Astrocyte (in vitro differentiated cells and primary cell): Measurements from ENCODE around the gene ZFAND6.

ENCODE experiments used
- EZH2 ChIP-seq: IDR thresholded peaks from 2 replicates; pipeline ENCODE4 v1.6.1; 2012; ENCODE audit warnings: mild to moderate bottlenecking, low read length, inconsistent platforms; ENCODE audit not compliant: insufficient read depth
- TF ChIP-seq, protein P1 (sequence below): IDR thresholded peaks from 2 replicates; pipeline ENCODE4 v1.5.1; 2011; ENCODE audit warnings: low read depth, mild to moderate bottlenecking, inconsistent platforms, low read length, moderate library complexity; ENCODE audit not compliant: insufficient read depth

DNA sequence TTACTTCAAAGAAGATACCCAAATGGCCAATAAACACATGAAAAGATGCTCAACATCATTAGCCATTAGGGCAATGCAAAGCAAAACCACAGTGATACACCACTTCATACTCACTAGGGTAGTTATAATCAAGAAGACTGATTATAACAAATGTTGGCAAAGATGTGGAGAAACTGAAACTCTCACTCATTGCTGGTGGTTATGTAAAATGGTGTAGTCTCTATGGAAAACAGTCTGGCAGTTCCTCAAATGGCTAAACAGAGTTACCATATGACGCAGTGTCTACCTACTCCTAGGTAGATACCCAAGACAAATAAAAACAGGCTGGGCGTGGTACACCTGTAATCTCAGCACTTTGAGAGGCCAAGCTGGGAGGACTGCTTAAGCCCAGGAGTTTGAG lies 3.5 kb upstream of the ZFAND6 start:
- TF ChIP-seq, protein P1, sequence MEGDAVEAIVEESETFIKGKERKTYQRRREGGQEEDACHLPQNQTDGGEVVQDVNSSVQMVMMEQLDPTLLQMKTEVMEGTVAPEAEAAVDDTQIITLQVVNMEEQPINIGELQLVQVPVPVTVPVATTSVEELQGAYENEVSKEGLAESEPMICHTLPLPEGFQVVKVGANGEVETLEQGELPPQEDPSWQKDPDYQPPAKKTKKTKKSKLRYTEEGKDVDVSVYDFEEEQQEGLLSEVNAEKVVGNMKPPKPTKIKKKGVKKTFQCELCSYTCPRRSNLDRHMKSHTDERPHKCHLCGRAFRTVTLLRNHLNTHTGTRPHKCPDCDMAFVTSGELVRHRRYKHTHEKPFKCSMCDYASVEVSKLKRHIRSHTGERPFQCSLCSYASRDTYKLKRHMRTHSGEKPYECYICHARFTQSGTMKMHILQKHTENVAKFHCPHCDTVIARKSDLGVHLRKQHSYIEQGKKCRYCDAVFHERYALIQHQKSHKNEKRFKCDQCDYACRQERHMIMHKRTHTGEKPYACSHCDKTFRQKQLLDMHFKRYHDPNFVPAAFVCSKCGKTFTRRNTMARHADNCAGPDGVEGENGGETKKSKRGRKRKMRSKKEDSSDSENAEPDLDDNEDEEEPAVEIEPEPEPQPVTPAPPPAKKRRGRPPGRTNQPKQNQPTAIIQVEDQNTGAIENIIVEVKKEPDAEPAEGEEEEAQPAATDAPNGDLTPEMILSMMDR = no peak
- TF ChIP-seq EZH2 = no peak
